SIG-M5 treated with dmso at 0.1 percent for 504 hours (cell line): ENCODE results near the gene CHMP4B.
A peak's percentile ranks its signal among the peaks of the same experiment; 100 is the strongest.

Experiments
- DNase-seq: peaks from one replicate; lab custom pipeline; 2025; ENCODE audit not compliant: unreplicated experiment; lab: John Stamatoyannopoulos, UW

The CHMP4B gene

GRCh38 chr20:33810885-33811775 lies at the start of gene CHMP4B:
TSS of gene CHMP4B (plus strand) at chr20:33811348. CDS start at chr20:33811469, 121 bp downstream.
- peak; percentile 99 for DNase-seq

GRCh38 chr20:33761698-33762250 lies 49.4 kb upstream of the CHMP4B start:
- DNase-seq: no peak

- no peak for DNase-seq
Measured at GRCh38 chr20:33765099-33765498, 46.0 kb upstream of the CHMP4B start.

- no peak for DNase-seq
Measured at GRCh38 chr20:33765592-33765991, 45.6 kb upstream of the CHMP4B start.

GRCh38 chr20:33766686-33767085 lies 44.5 kb upstream of the CHMP4B start:
- no peak for DNase-seq

GRCh38 chr20:33767777-33768138 lies 43.4 kb upstream of the CHMP4B start:
- DNase-seq: no peak

GRCh38 chr20:33769043-33769442 lies 42.1 kb upstream of the CHMP4B start:
- DNase-seq: no peak

GRCh38 chr20:33770005-33770404 lies 41.1 kb upstream of the CHMP4B start:
- DNase-seq: no peak

GRCh38 chr20:33771938-33772337 lies 39.2 kb upstream of the CHMP4B start:
- no peak for DNase-seq

GRCh38 chr20:33772439-33772838 lies 38.7 kb upstream of the CHMP4B start:
- no peak for DNase-seq

- DNase-seq: peak; percentile 44
Measured at GRCh38 chr20:33773412-33774089, 37.6 kb upstream of the CHMP4B start.

- no peak for DNase-seq
Measured at GRCh38 chr20:33777816-33778215, 33.3 kb upstream of the CHMP4B start.

GRCh38 chr20:33781133-33781532 lies 30.0 kb upstream of the CHMP4B start:
- no peak for DNase-seq

- no peak for DNase-seq
Measured at GRCh38 chr20:33781945-33782344, 29.2 kb upstream of the CHMP4B start.

- DNase-seq: no peak
Measured at GRCh38 chr20:33783256-33783655, 27.9 kb upstream of the CHMP4B start.

- DNase-seq: no peak
Measured at GRCh38 chr20:33783818-33784217, 27.3 kb upstream of the CHMP4B start.

- DNase-seq: no peak
Measured at GRCh38 chr20:33784225-33784624, 26.9 kb upstream of the CHMP4B start.

- DNase-seq: peak; percentile 41
Measured at GRCh38 chr20:33785503-33785902, 25.6 kb upstream of the CHMP4B start.

GRCh38 chr20:33787253-33787891 lies 23.8 kb upstream of the CHMP4B start:
- DNase-seq: no peak

- no peak for DNase-seq
Measured at GRCh38 chr20:33788351-33789049, 22.6 kb upstream of the CHMP4B start.
